A673 (cell line): Measurements from ENCODE around the gene WNT8B. TPM values are rescaled to one million over a fixed set of nuclear protein-coding genes. Genes with fewer than 3 reads are reported as not detected.

ENCODE experiments used
- BruUV-seq: library from RNA; stranded (reverse); fragments of 400-500 nt; replicated peaks from 2 replicates; lab custom pipeline; 2021; lab: Mats Ljungman, UMichigan
- CTCF ChIA-PET: fragments of 300-600 bp; sonication (Branson Sonifier 250); formaldehyde crosslinking; loops from one replicate; lab custom pipeline; 2022; ENCODE audit warnings: antibody characterized with exemption; lab: Charles Lee
- POLR2A ChIA-PET: fragments of 300-600 bp; sonication (Branson Sonifier 250); formaldehyde crosslinking; loops from one replicate; lab custom pipeline; 2022; ENCODE audit warnings: antibody characterized with exemption; ENCODE audit not compliant: low non-redundant PET; lab: Charles Lee
- DNase-seq: peaks from one replicate; pipeline ENCODE4 v3.0.0-alpha.2; 2015; ENCODE audit warnings: low spot score
- H3K27ac ChIP-seq: fragments of 200-600 bp; sonication (generic); 2 replicates; pipeline ENCODE4 v1.5.1; 2016; ENCODE audit warnings: mixed run types, low read depth, mild to moderate bottlenecking, mixed read lengths, antibody characterized with exemption, low read length; ENCODE audit not compliant: poor library complexity, severe bottlenecking
- H3K27me3 ChIP-seq: fragments of 200-600 bp; sonication (generic); replicated peaks from 2 replicates; pipeline ENCODE4 v1.6.1; 2017; ENCODE audit warnings: mixed run types, low read depth, mild to moderate bottlenecking, mixed read lengths, antibody characterized with exemption, low read length; ENCODE audit not compliant: insufficient read depth, poor library complexity
- H3K36me3 ChIP-seq: fragments of 200-600 bp; sonication (generic); 2 replicates; pipeline ENCODE4 v1.6.1; 2016; ENCODE audit warnings: mixed run types, mild to moderate bottlenecking, mixed read lengths, antibody characterized with exemption, low read length; ENCODE audit not compliant: insufficient read depth, poor library complexity, severe bottlenecking
- H3K4me1 ChIP-seq: fragments of 200-600 bp; sonication (generic); 2 replicates; pipeline ENCODE4 v1.6.1; 2017; ENCODE audit warnings: mixed run types, mild to moderate bottlenecking, mixed read lengths, antibody characterized with exemption, low read length; ENCODE audit not compliant: insufficient read depth, poor library complexity, severe bottlenecking
- H3K4me3 ChIP-seq: fragments of 200-600 bp; sonication (generic); 2 replicates; pipeline ENCODE4 v1.5.1; 2016; ENCODE audit warnings: low read depth, mixed run types, mild to moderate bottlenecking, mixed read lengths, low read length; ENCODE audit not compliant: poor library complexity, severe bottlenecking
- H3K9me3 ChIP-seq: fragments of 200-600 bp; sonication (generic); 2 replicates; pipeline ENCODE4 v1.6.1; 2016; ENCODE audit warnings: mixed run types, low read depth, mild to moderate bottlenecking, mixed read lengths, antibody characterized with exemption, low read length; ENCODE audit not compliant: poor library complexity, severe bottlenecking
- EZH2 ChIP-seq: fragments of 200-600 bp; sonication (generic); IDR thresholded peaks from 2 replicates; pipeline ENCODE4 v1.6.1; 2017; ENCODE audit warnings: borderline replicate concordance, low read depth, mild to moderate bottlenecking, mixed read lengths, antibody characterized with exemption, low read length; ENCODE audit not compliant: poor library complexity, severe bottlenecking
- intact Hi-C: fragments of 100-400 bp; cut with micrococcal nuclease; formaldehyde crosslinking; loops from one replicate; pipeline ENCODE4 v1.10.0; 2022; ENCODE audit not compliant: unreplicated experiment
- total RNA-seq: library from RNA; stranded (reverse); gene quantifications from 2 replicates; pipeline ENCODE4 v1.2.3, GENCODE V29; 2021
- TF ChIP-seq, protein P1 (sequence below): fragments of 300-800, 200-600 bp; sonication (generic); conservative IDR thresholded peaks from 2 replicates; pipeline ENCODE4 v1.5.1; 2017; ENCODE audit warnings: low read depth, mild to moderate bottlenecking, antibody characterized with exemption, low read length, moderate library complexity, mixed read lengths

The WNT8B gene
- total RNA-seq, 1 experiment from 2014 or later: not detected

DNA sequence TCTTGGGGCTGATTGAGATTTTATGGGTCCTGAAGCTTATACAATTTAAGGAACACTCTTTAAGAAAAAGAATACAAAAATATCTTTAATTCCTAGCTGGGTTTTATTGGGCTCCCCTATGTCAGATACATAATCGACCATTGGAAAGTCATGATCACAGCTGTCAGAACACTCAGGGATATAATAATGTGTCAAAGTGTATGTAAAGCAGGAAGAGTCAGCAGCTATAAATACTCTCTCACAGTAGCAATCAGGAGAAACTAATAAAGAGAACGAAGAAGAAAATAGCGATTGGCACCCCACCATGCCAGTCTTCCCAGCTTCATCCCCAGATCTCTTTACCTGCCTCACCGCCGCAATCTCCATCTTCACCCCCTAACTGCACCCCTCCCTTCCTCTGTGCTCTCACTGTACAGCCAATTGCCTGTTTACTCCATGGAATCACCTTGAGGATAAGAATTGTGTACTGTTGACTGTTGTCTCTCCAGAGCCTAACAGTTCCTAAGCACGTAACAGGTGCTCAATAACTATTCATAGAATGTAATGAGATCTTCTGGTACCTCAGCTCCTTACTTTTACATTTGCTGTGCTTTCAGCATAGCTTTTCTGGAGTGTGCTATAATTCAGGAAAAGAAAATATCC lies 24.0 kb upstream of the WNT8B start:
- Histone ChIP-seq H3K4me1 (no peaks in the 10 kb centered on the region), H3K9me3 (no peaks in the 10 kb centered on the region), H3K27ac (no peak overlapping the region), H3K4me3 (no peak overlapping the region), H3K36me3 (no peaks in the 10 kb centered on the region), H3K27me3 (no peaks in the 10 kb centered on the region)
- BruUV-seq: no TSS peak
- intact Hi-C loops: loop anchor here (10.0 kb wide), 1 partner anchor 436 kb away; no protein-coding TSS in a partner anchor
- no peak for DNase-seq
- ChIA-PET POLR2A (no interaction called here), CTCF (interaction anchor here (0.5 to 0.6 kb wide), 2 partner anchors 66 to 92 kb away, joined by 4 to 22 read pairs; partner anchors contain the start of gene SCD)
- no peak for TF ChIP-seq EZH2
- TF ChIP-seq, protein P1, sequence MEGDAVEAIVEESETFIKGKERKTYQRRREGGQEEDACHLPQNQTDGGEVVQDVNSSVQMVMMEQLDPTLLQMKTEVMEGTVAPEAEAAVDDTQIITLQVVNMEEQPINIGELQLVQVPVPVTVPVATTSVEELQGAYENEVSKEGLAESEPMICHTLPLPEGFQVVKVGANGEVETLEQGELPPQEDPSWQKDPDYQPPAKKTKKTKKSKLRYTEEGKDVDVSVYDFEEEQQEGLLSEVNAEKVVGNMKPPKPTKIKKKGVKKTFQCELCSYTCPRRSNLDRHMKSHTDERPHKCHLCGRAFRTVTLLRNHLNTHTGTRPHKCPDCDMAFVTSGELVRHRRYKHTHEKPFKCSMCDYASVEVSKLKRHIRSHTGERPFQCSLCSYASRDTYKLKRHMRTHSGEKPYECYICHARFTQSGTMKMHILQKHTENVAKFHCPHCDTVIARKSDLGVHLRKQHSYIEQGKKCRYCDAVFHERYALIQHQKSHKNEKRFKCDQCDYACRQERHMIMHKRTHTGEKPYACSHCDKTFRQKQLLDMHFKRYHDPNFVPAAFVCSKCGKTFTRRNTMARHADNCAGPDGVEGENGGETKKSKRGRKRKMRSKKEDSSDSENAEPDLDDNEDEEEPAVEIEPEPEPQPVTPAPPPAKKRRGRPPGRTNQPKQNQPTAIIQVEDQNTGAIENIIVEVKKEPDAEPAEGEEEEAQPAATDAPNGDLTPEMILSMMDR: no peak

DNA sequence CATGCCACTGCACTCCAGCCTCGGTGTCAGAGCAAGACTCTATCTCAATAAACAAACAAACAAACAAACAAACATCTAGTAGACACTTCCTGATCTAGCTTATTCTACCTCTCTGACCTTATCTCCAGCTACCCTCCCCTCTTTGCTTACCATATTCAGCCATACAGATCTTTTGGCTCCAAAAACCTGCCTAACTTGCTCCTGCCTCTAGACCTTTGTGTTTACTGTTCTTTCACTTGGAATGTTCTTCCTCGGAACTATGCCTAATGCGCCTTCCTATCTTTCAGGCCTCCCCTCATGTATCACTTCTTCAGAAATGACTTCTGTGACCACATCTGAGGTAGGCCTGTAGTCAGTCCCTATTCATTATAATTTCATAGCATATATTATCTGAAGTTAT lies 20.3 kb upstream of the WNT8B start:
- POLR2A ChIA-PET: no interaction called here
- DNase-seq: no peak
- H3K9me3 ChIP-seq: no peaks in the 10 kb centered on the region
- no peak overlapping the region for H3K4me3 ChIP-seq
- no peaks in the 10 kb centered on the region for H3K27me3 ChIP-seq
- TF ChIP-seq, protein P1: no peak
- TF ChIP-seq EZH2: no peak
- intact Hi-C loops: no loop called here
- no peak overlapping the region for H3K27ac ChIP-seq
- no peaks in the 10 kb centered on the region for H3K36me3 ChIP-seq
- BruUV-seq: no TSS peak
- no peaks in the 10 kb centered on the region for H3K4me1 ChIP-seq
- CTCF ChIA-PET: interaction anchor here (0.6 kb wide), 1 partner anchor 20 kb away, joined by 4 read pairs; the partner anchor contains the start of gene WNT8B

DNA sequence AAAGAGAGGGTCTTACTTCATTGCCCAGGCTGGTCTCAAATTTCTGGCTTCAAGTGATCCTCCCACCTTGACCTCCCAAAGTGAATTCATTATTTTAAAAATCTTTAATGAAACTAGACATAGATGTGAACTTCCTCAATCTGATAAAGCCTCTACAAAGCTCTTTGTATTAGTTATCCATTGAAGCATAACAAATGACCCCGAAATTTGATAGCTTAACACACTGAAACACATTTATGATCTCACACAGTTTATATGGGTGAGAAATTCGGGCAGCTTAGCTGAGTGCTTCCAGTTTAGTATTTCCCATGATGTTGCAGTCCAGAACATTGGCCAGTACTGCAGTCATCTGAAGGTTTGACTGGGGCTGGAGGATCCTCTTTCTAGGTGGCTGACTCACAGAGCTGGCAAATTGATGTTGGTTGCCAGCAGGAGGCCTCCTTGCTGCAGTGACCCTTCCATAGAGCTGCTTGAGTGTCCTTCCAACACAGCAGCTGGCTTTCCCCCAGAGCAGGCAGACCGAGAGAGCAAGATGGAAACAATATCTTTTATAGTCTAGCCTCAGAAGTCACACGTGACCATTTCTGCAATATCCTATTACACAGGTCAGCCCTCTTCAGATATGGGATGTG lies 16.6 kb upstream of the WNT8B start:
- Histone ChIP-seq H3K4me3 (no peak overlapping the region), H3K27ac (no peak overlapping the region), H3K36me3 (no peaks in the 10 kb centered on the region), H3K4me1 (no peaks in the 10 kb centered on the region), H3K27me3 (no peaks in the 10 kb centered on the region), H3K9me3 (no peaks in the 10 kb centered on the region)
- intact Hi-C loops: no loop called here
- TF ChIP-seq EZH2: no peak
- TF ChIP-seq, protein P1: no peak
- ChIA-PET CTCF (interaction anchor here (1.3 kb wide), 1 partner anchor 72 kb away, joined by 4 read pairs; no protein-coding TSS in a partner anchor), POLR2A (no interaction called here)
- no TSS peak for BruUV-seq
- no peak for DNase-seq
